Neural cell (in vitro differentiated cells): ENCODE measurements around the gene AGK. TPM values are rescaled to one million over a fixed set of nuclear protein-coding genes. Genes with fewer than 3 reads are reported as not detected.

Experiments
- H2AFZ ChIP-seq: fragments of 200-600, 300-800 bp; sonication (generic), shearing (Covaris generic); 2 replicates; pipeline ENCODE4 v1.6.0; 2014; ENCODE audit warnings: low read depth, mild to moderate bottlenecking, antibody characterized with exemption, low read length, moderate library complexity
- H3F3A ChIP-seq: fragments of 200-600 bp; shearing (Covaris generic); 2 replicates; pipeline ENCODE4 v1.6.1; 2016; ENCODE audit warnings: mild to moderate bottlenecking, moderate library complexity, mixed read lengths, antibody characterized with exemption, low read length; ENCODE audit not compliant: insufficient read depth, poor library complexity, severe bottlenecking
- H3K27ac ChIP-seq: fragments of 200-600, 300-800 bp; sonication (generic), shearing (Covaris generic); 2 replicates; pipeline ENCODE4 v1.5.1; 2014; ENCODE audit warnings: mild to moderate bottlenecking, low read length, moderate library complexity
- H3K27me3 ChIP-seq: fragments of 300-800, 200-600 bp; sonication (generic), shearing (Covaris generic); 2 replicates; pipeline ENCODE4 v1.6.0; 2014; ENCODE audit warnings: mild to moderate bottlenecking, low read depth, low read length, moderate library complexity; ENCODE audit not compliant: insufficient read depth
- H3K36me3 ChIP-seq: fragments of 300-800, 200-600 bp; sonication (generic), shearing (Covaris generic); 2 replicates; pipeline ENCODE4 v1.5.1; 2014; ENCODE audit warnings: mild to moderate bottlenecking, antibody characterized with exemption, low read length, moderate library complexity; ENCODE audit not compliant: insufficient read depth
- H3K4me2 ChIP-seq: fragments of 300-800, 200-600 bp; sonication (generic), shearing (Covaris generic); 2 replicates; pipeline ENCODE4 v1.6.0; 2014; ENCODE audit warnings: mild to moderate bottlenecking, low read length
- H3K4me3 ChIP-seq: fragments of 300-800, 200-600 bp; sonication (generic), shearing (Covaris generic); 2 replicates; pipeline ENCODE4 v1.5.1; 2014; ENCODE audit warnings: mild to moderate bottlenecking, low read length, moderate library complexity
- H3K79me2 ChIP-seq: fragments of 200-600 bp; shearing (Covaris generic); replicated peaks from 2 replicates; pipeline ENCODE4 v1.6.0; 2014; ENCODE audit warnings: mild to moderate bottlenecking, low read length, moderate library complexity; ENCODE audit not compliant: insufficient read depth
- H3K9ac ChIP-seq: fragments of 300-800, 200-600 bp; sonication (generic), shearing (Covaris generic); 2 replicates; pipeline ENCODE4 v1.6.1; 2016; ENCODE audit warnings: mild to moderate bottlenecking, low read length, mixed read lengths
- H3K9me2 ChIP-seq: fragments of 200-600 bp; shearing (Covaris generic); 2 replicates; pipeline ENCODE4 v1.6.1; 2016; ENCODE audit warnings: mild to moderate bottlenecking, low read length, mixed read lengths; ENCODE audit not compliant: insufficient read depth
- H3K9me3 ChIP-seq: fragments of 200-600, 300-800 bp; sonication (generic), shearing (Covaris generic); 2 replicates; pipeline ENCODE4 v1.6.1; 2016; ENCODE audit warnings: mild to moderate bottlenecking, mixed run types, low read length, moderate library complexity, mixed read lengths
- H4K20me1 ChIP-seq: fragments of 200-600 bp; shearing (Covaris generic); 2 replicates; pipeline ENCODE4 v1.6.1; 2016; ENCODE audit warnings: mild to moderate bottlenecking, mixed run types; ENCODE audit not compliant: insufficient read depth
- EP300 ChIP-seq: fragments of 450-650 bp; conservative IDR thresholded peaks from 2 replicates; pipeline ENCODE4 v1.6.1; 2014; ENCODE audit warnings: antibody characterized with exemption, mild to moderate bottlenecking, moderate library complexity; ENCODE audit not compliant: poor library complexity, severe bottlenecking
- EZH2 ChIP-seq: fragments of 200-600, 300-800 bp; shearing (Covaris generic), sonication (generic); IDR thresholded peaks from 2 replicates; pipeline ENCODE4 v1.6.1; 2014; ENCODE audit warnings: antibody characterized with exemption, low read length, borderline replicate concordance, mild to moderate bottlenecking; ENCODE audit not compliant: insufficient read depth, poor library complexity, severe bottlenecking
- MXI1 ChIP-seq: fragments of 450-650 bp; conservative IDR thresholded peaks from 2 replicates; pipeline ENCODE4 v1.6.1; 2014; ENCODE audit warnings: antibody characterized with exemption, mild to moderate bottlenecking; ENCODE audit not compliant: poor library complexity, severe bottlenecking
- POLR2AphosphoS5 ChIP-seq: IDR thresholded peaks from 2 replicates; pipeline ENCODE4 v1.6.1; 2012
- RAD21 ChIP-seq: fragments of 450-650 bp; conservative IDR thresholded peaks from 2 replicates; pipeline ENCODE4 v1.6.1; 2014; ENCODE audit warnings: antibody characterized with exemption, mild to moderate bottlenecking, moderate library complexity
- REST ChIP-seq: IDR thresholded peaks from 2 replicates; pipeline ENCODE4 v1.6.1; 2012; ENCODE audit warnings: borderline replicate concordance
- SMC3 ChIP-seq: fragments of 450-650 bp; conservative IDR thresholded peaks from 2 replicates; pipeline ENCODE4 v1.6.1; 2014; ENCODE audit warnings: antibody characterized with exemption, mild to moderate bottlenecking, moderate library complexity; ENCODE audit not compliant: poor library complexity
- TAF1 ChIP-seq: IDR thresholded peaks from 2 replicates; pipeline ENCODE4 v1.6.1; 2012; ENCODE audit warnings: low read depth
- polyA plus RNA-seq: library from polyadenylated mRNA; depleted of rRNA; stranded (reverse); fragments of >200 nt; gene quantifications from 2 replicates; pipeline ENCODE4 v1.2.3, GENCODE V29; 2014
- TF ChIP-seq, protein P1 (sequence below): fragments of 450-650 bp; IDR thresholded peaks from 2 replicates; pipeline ENCODE4 v1.5.1; 2014; ENCODE audit warnings: antibody characterized with exemption, mild to moderate bottlenecking, moderate library complexity; ENCODE audit not compliant: poor library complexity, severe bottlenecking

Gene AGK
- polyA plus RNA-seq, 1 donor from 2014 or later, result 59.8 TPM

DNA sequence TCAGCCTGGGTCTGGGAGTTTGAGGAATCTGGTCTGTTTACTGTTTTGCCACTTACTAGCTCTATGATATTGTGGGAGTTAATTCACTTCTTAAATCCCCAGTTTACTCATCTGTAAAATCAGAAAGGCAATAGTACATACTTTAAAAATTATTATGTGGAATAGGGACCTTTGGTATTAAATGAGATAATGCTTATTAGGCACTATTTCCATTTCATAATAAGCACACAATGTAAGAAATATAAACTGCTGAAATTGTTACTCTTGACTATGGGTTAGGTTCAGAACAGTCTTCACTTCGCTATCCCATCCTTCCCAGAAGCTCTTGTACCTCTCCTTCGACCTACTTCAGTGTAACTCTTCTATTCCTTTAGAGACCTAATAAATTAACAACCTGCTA is 47.2 kb downstream of the AGK start:
- no peaks in the 10 kb centered on the region for H3K36me3 ChIP-seq
- H3K79me2 ChIP-seq, result no peaks in the 10 kb centered on the region
- H3K9me2 ChIP-seq, result no peaks in the 10 kb centered on the region
- no peaks in the 10 kb centered on the region for H3K9me3 ChIP-seq
- no peaks in the 10 kb centered on the region for H4K20me1 ChIP-seq
- H3K9ac ChIP-seq, result no peak overlapping the region
- H3K4me2 ChIP-seq, result no peak overlapping the region
- TF ChIP-seq TAF1, result no peak
- no peak for TF ChIP-seq RAD21
- no peak for TF ChIP-seq REST
- TF ChIP-seq SMC3, result no peak
- no peak for TF ChIP-seq EP300
- no peak for TF ChIP-seq EZH2
- TF ChIP-seq, protein P1, sequence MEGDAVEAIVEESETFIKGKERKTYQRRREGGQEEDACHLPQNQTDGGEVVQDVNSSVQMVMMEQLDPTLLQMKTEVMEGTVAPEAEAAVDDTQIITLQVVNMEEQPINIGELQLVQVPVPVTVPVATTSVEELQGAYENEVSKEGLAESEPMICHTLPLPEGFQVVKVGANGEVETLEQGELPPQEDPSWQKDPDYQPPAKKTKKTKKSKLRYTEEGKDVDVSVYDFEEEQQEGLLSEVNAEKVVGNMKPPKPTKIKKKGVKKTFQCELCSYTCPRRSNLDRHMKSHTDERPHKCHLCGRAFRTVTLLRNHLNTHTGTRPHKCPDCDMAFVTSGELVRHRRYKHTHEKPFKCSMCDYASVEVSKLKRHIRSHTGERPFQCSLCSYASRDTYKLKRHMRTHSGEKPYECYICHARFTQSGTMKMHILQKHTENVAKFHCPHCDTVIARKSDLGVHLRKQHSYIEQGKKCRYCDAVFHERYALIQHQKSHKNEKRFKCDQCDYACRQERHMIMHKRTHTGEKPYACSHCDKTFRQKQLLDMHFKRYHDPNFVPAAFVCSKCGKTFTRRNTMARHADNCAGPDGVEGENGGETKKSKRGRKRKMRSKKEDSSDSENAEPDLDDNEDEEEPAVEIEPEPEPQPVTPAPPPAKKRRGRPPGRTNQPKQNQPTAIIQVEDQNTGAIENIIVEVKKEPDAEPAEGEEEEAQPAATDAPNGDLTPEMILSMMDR, result no peak
- no peak for TF ChIP-seq POLR2AphosphoS5
- no peak for TF ChIP-seq MXI1
- H3F3A ChIP-seq, result no peaks in the 10 kb centered on the region
- no peak overlapping the region for H2AFZ ChIP-seq
- H3K27me3 ChIP-seq, result no peaks in the 10 kb centered on the region
- H3K27ac ChIP-seq, result no peak overlapping the region
- no peak overlapping the region for H3K4me3 ChIP-seq

DNA sequence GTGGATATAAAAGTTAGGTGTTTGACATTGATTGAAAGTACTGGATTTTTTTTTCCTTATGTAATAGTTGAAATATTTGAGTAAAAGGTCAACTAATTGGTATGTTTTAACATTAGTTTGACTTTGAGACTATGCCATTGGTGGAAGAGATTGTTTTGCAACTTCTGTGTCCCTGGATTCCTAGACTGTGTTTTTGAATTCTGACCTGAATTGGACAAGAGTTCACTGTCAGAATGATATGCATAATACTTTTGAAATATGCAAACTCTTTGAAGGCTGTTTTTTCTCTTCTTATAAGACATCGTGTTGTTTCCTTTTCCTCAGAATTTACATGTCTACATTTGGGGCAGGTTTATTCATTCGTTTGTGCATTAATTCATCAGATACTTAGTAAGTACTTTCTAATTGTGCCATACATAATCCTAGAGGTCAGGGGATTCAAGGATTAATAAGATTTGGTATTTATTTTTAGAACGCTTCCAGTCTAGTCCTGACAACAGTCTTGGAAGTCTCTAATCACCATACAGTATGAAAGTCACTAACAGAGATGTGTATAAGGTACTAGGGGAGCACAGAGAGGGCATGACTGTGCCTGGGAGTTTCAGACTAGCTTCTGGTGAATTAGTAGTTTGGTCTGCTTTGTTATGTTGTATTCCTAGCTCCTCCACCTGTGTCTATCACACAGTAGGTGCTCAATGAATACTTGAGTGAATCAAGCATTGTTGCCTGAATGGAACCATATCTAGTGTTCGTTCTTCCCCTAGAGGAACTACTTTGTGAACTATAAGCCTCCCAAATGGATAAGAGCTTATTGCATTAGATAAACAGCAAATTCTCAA is 49.2 kb downstream of the AGK start:
- no peaks in the 10 kb centered on the region for H4K20me1 ChIP-seq
- no peaks in the 10 kb centered on the region for H3K27me3 ChIP-seq
- H3K27ac ChIP-seq, result no peak overlapping the region
- no peaks in the 10 kb centered on the region for H3K9me3 ChIP-seq
- H3F3A ChIP-seq, result no peaks in the 10 kb centered on the region
- H2AFZ ChIP-seq, result no peak overlapping the region
- no peak for TF ChIP-seq POLR2AphosphoS5
- H3K9ac ChIP-seq, result no peak overlapping the region
- no peaks in the 10 kb centered on the region for H3K9me2 ChIP-seq
- H3K4me3 ChIP-seq, result no peak overlapping the region
- H3K36me3 ChIP-seq, result no peaks in the 10 kb centered on the region
- no peaks in the 10 kb centered on the region for H3K79me2 ChIP-seq
- H3K4me2 ChIP-seq, result no peak overlapping the region
